ENCODE results near the gene PTCH1. TPM values are rescaled to one million over a fixed set of nuclear protein-coding genes. Genes with fewer than 3 reads are reported as not detected.

Gene PTCH1
- total and polyA plus RNA-seq, 2 donors (not counting 1 experiment from before 2014, with no cell fraction given): 3.5 to 13.8 TPM

DNA sequence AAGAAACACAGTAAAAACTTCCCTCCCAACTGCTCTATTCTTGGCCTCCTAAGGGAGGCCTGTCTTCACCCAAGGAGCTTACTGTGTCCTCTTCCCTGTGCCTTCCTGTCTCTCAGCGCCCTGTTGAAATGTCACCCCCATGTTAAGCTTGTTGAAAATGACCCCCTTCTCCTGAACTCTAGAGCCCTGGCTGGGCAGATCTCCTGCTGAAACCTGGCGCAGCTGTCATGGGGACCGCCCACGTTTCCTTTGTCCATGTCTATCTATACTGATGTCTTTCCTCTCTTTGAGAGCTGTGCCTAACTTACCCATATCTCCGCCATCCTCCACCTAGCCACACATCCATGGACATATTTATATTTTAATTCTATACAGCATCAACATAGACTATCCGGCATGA is 33.3 kb downstream of the PTCH1 start:
- no peak overlapping the region for H3K4me2 ChIP-seq (replicated peaks; ENCODE audit: low read depth, low read length, poor library complexity, severe bottlenecking)
- no peak overlapping the region for H2AFZ ChIP-seq (ENCODE audit: insufficient read depth, low read depth, low read length, poor library complexity, severe bottlenecking)
- intact Hi-C loops (cut with micrococcal nuclease): no loop called here
- H3K27ac ChIP-seq (ENCODE audit: low read length in 2 of 2): no peak overlapping the region
- no peaks in the 10 kb centered on the region for H3K36me3 ChIP-seq (replicated peaks in 1 of 2; ENCODE audit: control extremely low read depth in 1 of 2, control insufficient read depth in 1 of 2, extremely low read depth in 1 of 2, insufficient read depth in 2 of 2, low read length in 1 of 2)
- no peak overlapping the region for H3K9ac ChIP-seq (ENCODE audit: low read length)
- H3K4me1 ChIP-seq (ENCODE audit: control insufficient read depth in 2 of 2, insufficient read depth in 2 of 2, low read length in 2 of 2): no peaks in the 10 kb centered on the region
- Mint-ChIP-seq H3K27me3 (peaks cover 20% of the 10 kb centered on the region), H3K27ac (no peak overlapping the region), H3K4me1 (no peaks in the 10 kb centered on the region), H3K9me3 (ENCODE audit: insufficient read depth) (no peaks in the 10 kb centered on the region), H3K4me3 (no peak overlapping the region)
- H3K4me3 ChIP-seq (ENCODE audit: control extremely low read depth in 1 of 5, extremely low read depth in 1 of 5, insufficient read depth in 1 of 5, low read depth in 2 of 5, low read length in 4 of 5): no peak overlapping the region
- ChIA-PET CTCF (no interaction called here), POLR2A (no interaction called here)
- no peaks in the 10 kb centered on the region for H3K27me3 ChIP-seq (replicated peaks in 1 of 4; ENCODE audit: control extremely low read depth in 1 of 4, control insufficient read depth in 3 of 4, insufficient read depth in 4 of 4, low read length in 3 of 4)
- TF ChIP-seq EZH2 (IDR thresholded peaks at IDR 0.05; ENCODE audit: borderline replicate concordance, insufficient read depth, low read depth, low read length, poor library complexity, severe bottlenecking) (no peak), CTCF (IDR thresholded peaks at IDR 0.05) (no peak)
- H3K79me2 ChIP-seq (ENCODE audit: control insufficient read depth, insufficient read depth, low read length): no peaks in the 10 kb centered on the region
- H4K20me1 ChIP-seq (ENCODE audit: control insufficient read depth, insufficient read depth, low read length, poor library complexity, severe bottlenecking): no peaks in the 10 kb centered on the region
- H3K9me3 ChIP-seq (ENCODE audit: control extremely low read depth in 1 of 3, control insufficient read depth in 2 of 3, insufficient read depth in 1 of 3, low read length in 2 of 3): no peaks in the 10 kb centered on the region
- DNase-seq: no peak
- ATAC-seq (ENCODE audit: low read depth): no peak
- 94% methylated on average over 4 of the region's 6 CpGs for WGBS (ENCODE audit: insufficient coverage)

DNA sequence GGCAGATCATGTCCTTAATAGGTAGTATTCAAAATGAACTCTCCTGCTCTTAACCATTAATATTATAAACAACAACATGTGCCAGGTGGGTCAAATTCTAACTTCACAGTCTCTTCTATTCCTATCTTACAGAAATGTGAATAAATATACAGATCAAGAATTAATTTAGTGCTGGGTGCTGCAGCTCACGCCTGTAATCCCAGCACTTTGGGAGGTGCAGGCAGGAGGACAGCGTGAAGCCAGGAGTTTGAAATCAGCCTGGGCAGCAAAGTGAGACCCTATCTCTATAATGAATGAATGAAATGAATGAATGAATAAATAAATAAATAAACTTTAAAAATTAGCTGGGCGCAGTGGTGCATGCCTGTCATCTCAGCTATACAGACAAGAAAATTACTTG is 34.1 kb downstream of the PTCH1 start:
- H3K27me3 ChIP-seq (replicated peaks in 1 of 4; ENCODE audit: control extremely low read depth in 1 of 4, control insufficient read depth in 3 of 4, insufficient read depth in 4 of 4, low read length in 3 of 4): no peaks in the 10 kb centered on the region
- H3K79me2 ChIP-seq (ENCODE audit: control insufficient read depth, insufficient read depth, low read length): no peaks in the 10 kb centered on the region
- Mint-ChIP-seq H3K27me3 (peaks cover 16% of the 10 kb centered on the region), H3K27ac (no peak overlapping the region), H3K4me3 (no peak overlapping the region), H3K4me1 (no peaks in the 10 kb centered on the region), H3K9me3 (ENCODE audit: insufficient read depth) (no peaks in the 10 kb centered on the region)
- ATAC-seq (ENCODE audit: low read depth): no peak
- ChIA-PET CTCF (no interaction called here), POLR2A (no interaction called here)
- intact Hi-C loops (cut with micrococcal nuclease): no loop called here
- no peak overlapping the region for H2AFZ ChIP-seq (ENCODE audit: insufficient read depth, low read depth, low read length, poor library complexity, severe bottlenecking)
- H3K36me3 ChIP-seq (replicated peaks in 1 of 2; ENCODE audit: control extremely low read depth in 1 of 2, control insufficient read depth in 1 of 2, extremely low read depth in 1 of 2, insufficient read depth in 2 of 2, low read length in 1 of 2): no peaks in the 10 kb centered on the region
- no peak for DNase-seq
- TF ChIP-seq EZH2 (IDR thresholded peaks at IDR 0.05; ENCODE audit: borderline replicate concordance, insufficient read depth, low read depth, low read length, poor library complexity, severe bottlenecking) (no peak), CTCF (IDR thresholded peaks at IDR 0.05) (no peak)
- no peak overlapping the region for H3K27ac ChIP-seq (ENCODE audit: low read length in 2 of 2)
- no peak overlapping the region for H3K4me3 ChIP-seq (ENCODE audit: control extremely low read depth in 1 of 5, extremely low read depth in 1 of 5, insufficient read depth in 1 of 5, low read depth in 2 of 5, low read length in 4 of 5)
- H3K4me2 ChIP-seq (replicated peaks; ENCODE audit: low read depth, low read length, poor library complexity, severe bottlenecking): no peak overlapping the region
- H4K20me1 ChIP-seq (ENCODE audit: control insufficient read depth, insufficient read depth, low read length, poor library complexity, severe bottlenecking): no peaks in the 10 kb centered on the region
- no peaks in the 10 kb centered on the region for H3K9me3 ChIP-seq (ENCODE audit: control extremely low read depth in 1 of 3, control insufficient read depth in 2 of 3, insufficient read depth in 1 of 3, low read length in 2 of 3)
- 80% methylated on average over 1 of the region's 3 CpGs for WGBS (ENCODE audit: insufficient coverage)
- no peak overlapping the region for H3K9ac ChIP-seq (ENCODE audit: low read length)
- H3K4me1 ChIP-seq (ENCODE audit: control insufficient read depth in 2 of 2, insufficient read depth in 2 of 2, low read length in 2 of 2): no peaks in the 10 kb centered on the region

Data from B cell (primary cell).